OCI-LY1 (cell line): ENCODE measurements around the gene SMURF2.
"Not testable (repeated sequence)": the region's sequence is repeated elsewhere in the genome, so short reads cannot be mapped to it uniquely, and the experiment has no call there.

Experiments
- H2AFZ ChIP-seq: fragments of 200-600 bp; sonication (generic), shearing (Covaris generic); 2 replicates; pipeline ENCODE4 v1.6.0; 2014; ENCODE audit warnings: antibody characterized with exemption, mild to moderate bottlenecking, low read length
- H3F3A ChIP-seq: fragments of 200-600 bp; sonication (generic), shearing (Covaris generic); 2 replicates; pipeline ENCODE4 v1.6.0; 2014; ENCODE audit warnings: mild to moderate bottlenecking, antibody characterized with exemption, low read length, moderate library complexity; ENCODE audit not compliant: insufficient read depth
- H3K27ac ChIP-seq: fragments of 200-600 bp; sonication (generic); 2 replicates; pipeline ENCODE4 v1.5.1; 2014; ENCODE audit warnings: low read length, mixed run types, mild to moderate bottlenecking, low read depth; ENCODE audit not compliant: poor library complexity, severe bottlenecking
- H3K27me3 ChIP-seq: fragments of 200-600 bp; sonication (generic); 2 replicates; pipeline ENCODE4 v1.6.0; 2014; ENCODE audit warnings: antibody characterized with exemption, mild to moderate bottlenecking, low read length, moderate library complexity; ENCODE audit not compliant: insufficient read depth
- H3K36me3 ChIP-seq: fragments of 200-600 bp; sonication (generic); 2 replicates; pipeline ENCODE4 v1.6.1; 2014; ENCODE audit warnings: mild to moderate bottlenecking, antibody characterized with exemption, low read length, moderate library complexity, mixed read lengths; ENCODE audit not compliant: insufficient read depth
- H3K4me1 ChIP-seq: fragments of 200-600 bp; sonication (generic); 2 replicates; pipeline ENCODE4 v1.5.1; 2014; ENCODE audit warnings: mild to moderate bottlenecking, low read length, moderate library complexity; ENCODE audit not compliant: insufficient read depth, severe bottlenecking
- H3K4me2 ChIP-seq: fragments of 200-600 bp; sonication (generic), shearing (Covaris generic); 2 replicates; pipeline ENCODE4 v1.6.1; 2014; ENCODE audit warnings: low read length
- H3K4me3 ChIP-seq: fragments of 200-600 bp; sonication (generic); 2 replicates; pipeline ENCODE4 v1.5.1; 2014; ENCODE audit warnings: low read length, low read depth, mild to moderate bottlenecking, mixed read lengths; ENCODE audit not compliant: poor library complexity, severe bottlenecking
- H3K79me2 ChIP-seq: fragments of 200-600 bp; shearing (Covaris generic); 2 replicates; pipeline ENCODE4 v1.6.1; 2016; ENCODE audit warnings: mixed run types, low read length, mixed read lengths; ENCODE audit not compliant: insufficient read depth
- H3K9ac ChIP-seq: fragments of 200-600 bp; sonication (generic), shearing (Covaris generic); 2 replicates; pipeline ENCODE4 v1.6.1; 2014; ENCODE audit warnings: mild to moderate bottlenecking, low read length, mixed read lengths
- H3K9me2 ChIP-seq: fragments of 200-600 bp; sonication (generic), shearing (Covaris generic); 2 replicates; pipeline ENCODE4 v1.6.1; 2014; ENCODE audit warnings: low read depth, mild to moderate bottlenecking, low read length, mixed read lengths
- H3K9me3 ChIP-seq: fragments of 200-600 bp; shearing (Covaris generic); 2 replicates; pipeline ENCODE4 v1.6.1; 2014; ENCODE audit warnings: low read length, mixed read lengths
- H4K20me1 ChIP-seq: fragments of 200-600 bp; sonication (generic), shearing (Covaris generic); 2 replicates; pipeline ENCODE4 v1.6.0; 2016; ENCODE audit warnings: mild to moderate bottlenecking, low read length; ENCODE audit not compliant: insufficient read depth
- CTCF ChIP-seq: fragments of 200-600 bp; sonication (generic), shearing (Covaris generic); IDR thresholded peaks from 2 replicates; pipeline ENCODE4 v1.5.1; 2017; ENCODE audit warnings: mild to moderate bottlenecking, antibody characterized with exemption, low read length, moderate library complexity, mixed read lengths
- EZH2 ChIP-seq: fragments of 200-600 bp; sonication (generic), shearing (Covaris generic); IDR thresholded peaks from 2 replicates; pipeline ENCODE4 v1.8.0; 2017; ENCODE audit warnings: borderline replicate concordance, mixed run types, mild to moderate bottlenecking, antibody characterized with exemption, low read length, moderate library complexity, mixed read lengths

Gene SMURF2

GRCh38 chr17:64614266-64615027 lies 47.7 kb downstream of the SMURF2 start:
- H3K79me2 ChIP-seq: peaks cover 3% of the 10 kb centered on the region; the same call in 1 of the 2 replicates

DNA sequence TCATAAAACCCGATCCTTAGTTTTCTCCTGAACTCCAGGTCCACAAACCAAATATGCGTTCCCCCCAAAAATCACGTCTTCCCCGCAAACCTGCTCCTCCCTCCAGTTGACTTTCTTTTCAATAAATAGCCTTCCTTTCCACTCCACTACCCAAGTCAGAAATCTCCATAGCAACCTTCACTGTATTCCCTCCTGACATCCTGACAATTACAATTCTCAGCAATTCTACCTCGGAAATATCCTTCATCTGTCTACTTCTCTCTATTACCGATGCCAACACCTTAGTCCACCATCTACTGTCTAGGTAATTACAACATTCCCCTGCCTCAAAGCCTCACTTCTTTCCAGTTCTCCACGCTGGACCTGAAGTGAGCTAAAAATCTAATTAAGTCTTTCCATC lies 50.7 kb downstream of the SMURF2 start:
- Histone ChIP-seq H3K9me3 (0 out of 2 replicates have a peak, but pooled peaks cover 3% of the 10 kb centered on the region), H2AFZ (no peak overlapping the region), H3K79me2 (peaks cover 4% of the 10 kb centered on the region; the same call in 1 of the 2 replicates), H3K4me3 (no peak overlapping the region), H3K27ac (no peak overlapping the region), H3K4me1 (no peaks in the 10 kb centered on the region), H3K9ac (no peak overlapping the region), H3K4me2 (no peak overlapping the region), H3F3A (no peaks in the 10 kb centered on the region), H3K27me3 (no peaks in the 10 kb centered on the region), H3K36me3 (no peaks in the 10 kb centered on the region), H3K9me2 (no peaks in the 10 kb centered on the region), H4K20me1 (no peaks in the 10 kb centered on the region)
- TF ChIP-seq CTCF: no peak
- TF ChIP-seq EZH2: no peak

More at GRCh38 chr17:64614266-64615027, 47.7 kb downstream of the SMURF2 start:
- TF ChIP-seq CTCF (no peak), EZH2 (no peak)
- Histone ChIP-seq H3F3A (no peaks in the 10 kb centered on the region), H3K9ac (no peak overlapping the region), H2AFZ (no peak overlapping the region), H3K4me1 (no peaks in the 10 kb centered on the region), H4K20me1 (no peaks in the 10 kb centered on the region), H3K4me3 (no peak overlapping the region), H3K9me3 (no peaks in the 10 kb centered on the region), H3K27me3 (no peaks in the 10 kb centered on the region), H3K4me2 (no peak overlapping the region), H3K9me2 (no peaks in the 10 kb centered on the region), H3K27ac (no peak overlapping the region), H3K36me3 (no peaks in the 10 kb centered on the region; the same call in 1 of the 2 replicates)

DNA sequence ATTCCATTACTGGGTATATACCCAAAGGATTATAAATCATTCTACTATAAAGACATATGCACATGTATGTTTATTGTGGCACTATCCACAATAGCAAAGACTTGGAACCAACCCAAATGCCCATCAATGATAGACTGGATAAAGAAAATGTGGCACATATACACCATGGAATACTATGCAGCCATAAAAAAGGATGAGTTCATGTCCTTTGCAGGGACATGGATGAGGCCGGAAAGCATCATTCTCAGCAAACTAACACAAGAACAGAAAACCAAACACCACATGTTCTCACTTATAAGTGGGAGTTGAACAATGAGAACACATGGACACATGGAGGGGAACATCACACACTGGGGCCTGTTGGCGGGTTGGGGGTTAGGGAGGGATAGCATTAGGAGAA lies 51.9 kb downstream of the SMURF2 start:
- H3K9me3 ChIP-seq, H3K27ac ChIP-seq, H3K36me3 ChIP-seq, H4K20me1 ChIP-seq, H3K9ac ChIP-seq, H3K9me2 ChIP-seq, H3K4me3 ChIP-seq, H3K4me2 ChIP-seq, H2AFZ ChIP-seq, H3F3A ChIP-seq, H3K4me1 ChIP-seq, H3K27me3 ChIP-seq: not testable (repeated sequence)
- peaks cover 11% of the 10 kb centered on the region; the same call in 1 of the 2 replicates for H3K79me2 ChIP-seq

GRCh38 chr17:64608571-64608981 lies 53.5 kb downstream of the SMURF2 start:
- Histone ChIP-seq H3K27ac (no peak overlapping the region), H3F3A (no peaks in the 10 kb centered on the region)

More at GRCh38 chr17:64608571-64608981, 53.5 kb downstream of the SMURF2 start:
- no peaks in the 10 kb centered on the region for H3K27me3 ChIP-seq
- 0 out of 2 replicates have a peak, but pooled peaks cover 3% of the 10 kb centered on the region for H3K9me3 ChIP-seq
- H3K9me2 ChIP-seq: no peaks in the 10 kb centered on the region
- H3K4me1 ChIP-seq: no peaks in the 10 kb centered on the region
- no peak for TF ChIP-seq EZH2
- no peak overlapping the region for H3K9ac ChIP-seq
- H3K4me2 ChIP-seq: no peak overlapping the region
- no peaks in the 10 kb centered on the region for H3K36me3 ChIP-seq
- H4K20me1 ChIP-seq: no peaks in the 10 kb centered on the region
- 0 out of 2 replicates have a peak, but pooled peaks cover 7% of the 10 kb centered on the region for H3K79me2 ChIP-seq
- H2AFZ ChIP-seq: no peak overlapping the region
- no peak overlapping the region for H3K4me3 ChIP-seq
